H1 (cell line): ENCODE results near the gene CHST2. TPM values are rescaled to one million over a fixed set of nuclear protein-coding genes. Genes with fewer than 3 reads are reported as not detected.

Source experiments
- polyA plus RNA-seq, 7 experiments: library from polyadenylated mRNA; depleted of rRNA in 3 of 7; stranded (reverse) in 5 of 7; unstranded in 2 of 7; fragments of >200 nt in 5 of 7; fragments of 200-250 nt in 2 of 7; gene quantifications; 1 replicate in 5 of 7; 2 replicates in 1 of 7; 4 replicates in 1 of 7; pipeline versions ENCODE4 v1.2.1 to v1.2.3, GENCODE V29; 2011 to 2013; ENCODE audit warnings: missing spikeins in 2 of 7, mixed read lengths in 2 of 7
- total RNA-seq: library from RNA; stranded (reverse); fragmentation: NEBNext Ultra II Directional; extraction: Animal tissue kit (Norgen Biotek cat#: 25700); gene quantifications from 2 replicates; pipeline ENCODE4 v1.2.1, GENCODE V29; 2021

The CHST2 gene
- total and polyA plus RNA-seq, 2 of the 8 experiments (the other 6 are each of a cell fraction or from before 2014, with no cell fraction given): 3.2 to 15.1 TPM

Other genes with a start within 250 kb of the CHST2 start
- 11.6 and 12.6 TPM in 2 replicates for gene PCOLCE2, start 230.7 kb upstream of the CHST2 start, total RNA-seq
- gene PCOLCE2, start 230.7 kb upstream of the CHST2 start, polyA plus RNA-seq (2011; rRNA removed): 9.4 and 11.1 TPM in 2 replicates
- gene PAQR9, start 156.1 kb upstream of the CHST2 start, total RNA-seq: 2.6 and 2.7 TPM in 2 replicates
- gene PAQR9, start 156.1 kb upstream of the CHST2 start, polyA plus RNA-seq (2011; rRNA removed): 5.2 and 7.5 TPM in 2 replicates
- 160 and 167 TPM in 2 replicates for gene U2SURP, start 118.2 kb upstream of the CHST2 start, total RNA-seq
- gene U2SURP, start 118.2 kb upstream of the CHST2 start, polyA plus RNA-seq (2011; rRNA removed): 14.4 and 22.2 TPM in 2 replicates